Erythroblast (primary cell): ENCODE measurements around the gene TMEM273.

Source experiments
- GATA1 ChIP-seq: IDR thresholded peaks from 2 replicates; pipeline ENCODE4 v1.6.1; 2011; ENCODE audit warnings: low read depth, mild to moderate bottlenecking, control low read depth, low read length, moderate library complexity
- POLR2A ChIP-seq: IDR thresholded peaks from 2 replicates; pipeline ENCODE4 v1.6.1; 2011; ENCODE audit warnings: mild to moderate bottlenecking, low read length

DNA sequence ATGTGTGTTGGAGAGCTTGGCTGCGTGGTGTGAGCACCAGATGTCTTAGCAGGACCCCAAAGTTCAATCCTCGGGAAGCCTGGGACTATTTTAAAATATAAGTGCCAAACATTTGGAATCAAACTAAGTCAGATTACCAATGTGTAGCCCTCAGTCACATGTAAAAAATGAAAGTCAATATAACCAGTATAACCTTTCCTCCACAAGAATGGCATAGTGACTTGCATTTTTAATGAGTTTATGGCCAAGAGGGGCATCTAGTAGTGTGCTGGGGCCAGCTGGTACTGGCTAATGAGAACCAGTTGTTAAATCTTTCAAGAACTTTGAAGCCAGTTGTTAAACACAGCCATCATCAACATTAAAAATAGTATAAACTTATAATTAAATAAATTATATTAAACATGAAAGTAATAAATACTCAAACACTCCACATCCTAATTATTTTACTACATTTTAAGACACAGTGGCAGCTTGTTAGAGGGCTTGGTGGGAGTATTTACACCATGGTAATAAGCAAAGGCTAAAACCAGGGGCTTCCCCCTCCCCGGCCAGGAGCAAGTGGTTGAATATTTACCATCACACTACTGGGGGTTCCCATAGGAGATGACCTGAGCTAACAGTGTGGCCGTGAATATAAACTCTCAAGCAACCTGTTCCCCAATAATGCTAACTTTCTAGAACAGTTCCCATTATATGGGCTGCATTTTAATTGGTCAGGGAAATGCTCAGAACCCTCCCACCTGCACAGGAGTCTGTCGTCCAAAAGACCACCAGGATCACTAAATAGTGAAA, 46.5 kb downstream of the TMEM273 start:
- TF ChIP-seq POLR2A (no peak), GATA1 (no peak)
